ENCODE measurements around the gene ENGASE. TPM values are rescaled to one million over a fixed set of nuclear protein-coding genes. Genes with fewer than 3 reads are reported as not detected.
A peak's percentile ranks its signal among the peaks of the same experiment; 100 is the strongest.

Gene ENGASE
- total RNA-seq, 1 experiment from 2014 or later, result 58.0 TPM

DNA sequence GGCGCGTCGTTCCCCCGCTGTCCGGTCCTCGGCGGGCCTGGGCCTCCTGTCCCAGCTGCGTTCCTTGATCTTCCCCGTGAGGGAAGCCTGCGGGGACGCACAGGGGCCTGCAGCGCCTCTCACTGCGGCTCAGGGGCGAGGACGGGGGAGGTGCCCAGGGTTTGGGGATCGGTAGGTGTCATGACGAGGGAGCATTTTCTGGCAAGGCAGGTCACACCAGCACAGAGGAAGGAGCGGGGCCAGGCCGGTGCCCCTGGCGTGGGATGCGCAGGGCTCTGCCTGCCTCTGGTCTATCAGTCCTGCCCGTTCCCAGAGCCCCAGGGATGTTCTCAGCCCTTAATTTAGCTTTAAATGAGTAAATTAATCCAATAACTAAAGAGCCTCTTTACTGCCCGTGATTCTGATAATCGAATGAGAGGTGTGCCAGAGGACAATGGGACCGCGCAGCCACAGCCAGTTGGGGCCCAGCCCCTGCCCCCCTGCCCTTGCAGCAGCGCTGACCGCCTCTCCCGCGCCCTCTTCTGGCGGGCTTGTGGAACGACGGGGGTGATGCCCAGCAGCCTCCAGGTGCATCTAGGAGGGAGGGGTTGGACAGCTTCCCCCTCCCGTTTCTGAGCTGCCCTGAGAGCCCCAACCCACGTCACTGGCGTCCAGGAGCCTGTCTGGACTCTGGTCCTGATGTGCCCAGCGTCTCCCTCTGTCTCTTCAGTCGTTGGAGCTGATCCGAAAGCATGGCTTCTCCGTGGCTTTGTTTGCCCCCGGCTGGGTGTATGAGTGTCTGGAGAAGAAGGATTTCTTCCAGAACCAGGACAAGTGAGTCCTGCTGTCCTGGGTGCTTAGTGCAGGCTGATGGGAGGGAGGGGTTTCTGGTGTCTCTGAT is 7.9 kb downstream of the ENGASE start:
- CTCF ChIA-PET, result no interaction called here
- Mint-ChIP-seq H3K4me3 (ENCODE audit: low read depth, unreplicated experiment) (no peak overlapping the region), H3K27me3 (ENCODE audit: unreplicated experiment) (no peaks in the 10 kb centered on the region), H3K36me3 (ENCODE audit: insufficient read depth, unreplicated experiment) (peaks cover 33% of the 10 kb centered on the region), H3K27ac (ENCODE audit: unreplicated experiment) (no peak overlapping the region), H3K9me3 (ENCODE audit: low read depth, unreplicated experiment) (no peaks in the 10 kb centered on the region), H3K4me1 (ENCODE audit: low read depth, unreplicated experiment) (no peaks in the 10 kb centered on the region)
- peak; percentile 56 for DNase-seq
- TF ChIP-seq, protein P1, sequence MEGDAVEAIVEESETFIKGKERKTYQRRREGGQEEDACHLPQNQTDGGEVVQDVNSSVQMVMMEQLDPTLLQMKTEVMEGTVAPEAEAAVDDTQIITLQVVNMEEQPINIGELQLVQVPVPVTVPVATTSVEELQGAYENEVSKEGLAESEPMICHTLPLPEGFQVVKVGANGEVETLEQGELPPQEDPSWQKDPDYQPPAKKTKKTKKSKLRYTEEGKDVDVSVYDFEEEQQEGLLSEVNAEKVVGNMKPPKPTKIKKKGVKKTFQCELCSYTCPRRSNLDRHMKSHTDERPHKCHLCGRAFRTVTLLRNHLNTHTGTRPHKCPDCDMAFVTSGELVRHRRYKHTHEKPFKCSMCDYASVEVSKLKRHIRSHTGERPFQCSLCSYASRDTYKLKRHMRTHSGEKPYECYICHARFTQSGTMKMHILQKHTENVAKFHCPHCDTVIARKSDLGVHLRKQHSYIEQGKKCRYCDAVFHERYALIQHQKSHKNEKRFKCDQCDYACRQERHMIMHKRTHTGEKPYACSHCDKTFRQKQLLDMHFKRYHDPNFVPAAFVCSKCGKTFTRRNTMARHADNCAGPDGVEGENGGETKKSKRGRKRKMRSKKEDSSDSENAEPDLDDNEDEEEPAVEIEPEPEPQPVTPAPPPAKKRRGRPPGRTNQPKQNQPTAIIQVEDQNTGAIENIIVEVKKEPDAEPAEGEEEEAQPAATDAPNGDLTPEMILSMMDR (IDR thresholded peaks at IDR 0.05; ENCODE audit: unreplicated experiment), result peak; percentile 90
- intact Hi-C loops (cut with micrococcal nuclease; ENCODE audit: unreplicated experiment), result no loop called here
- BruUV-seq (replicated peaks), result no TSS peak

DNA sequence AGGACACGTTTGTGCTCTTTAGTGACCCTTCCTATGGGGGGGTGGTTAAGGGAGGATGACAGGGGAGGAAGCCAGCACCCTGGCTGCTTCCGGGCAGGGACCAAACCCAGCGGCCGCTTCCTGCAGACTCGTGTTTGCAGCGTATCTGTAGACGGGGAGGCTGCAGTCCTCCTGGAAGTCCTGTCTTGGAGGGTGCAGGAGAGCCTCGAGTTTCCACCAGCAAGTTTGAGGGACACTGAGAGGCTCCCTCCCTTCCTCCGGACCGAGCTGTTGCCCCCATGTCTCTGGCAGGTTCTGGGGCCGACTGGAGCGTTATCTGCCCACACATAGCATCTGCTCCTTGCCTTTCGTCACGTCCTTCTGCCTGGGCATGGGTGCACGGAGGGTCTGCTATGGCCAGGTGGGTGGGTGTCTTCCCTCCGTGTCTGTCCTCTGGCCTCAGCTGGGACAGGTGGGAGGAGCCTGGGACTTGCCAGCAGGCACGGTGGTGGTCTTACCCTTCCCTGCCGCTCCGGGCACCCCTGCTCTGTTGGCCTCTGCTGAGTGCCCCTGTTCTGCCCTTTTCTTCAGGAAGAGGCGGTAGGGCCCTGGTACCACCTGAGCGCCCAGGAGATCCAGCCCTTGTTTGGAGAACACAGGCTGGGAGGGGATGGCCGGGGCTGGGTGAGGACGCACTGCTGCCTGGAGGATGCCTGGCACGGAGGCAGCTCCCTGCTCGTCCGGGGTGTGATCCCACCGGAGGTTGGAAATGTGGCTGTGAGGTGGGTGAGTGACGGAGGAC is 8.8 kb downstream of the ENGASE start:
- TF ChIP-seq, protein P1 (IDR thresholded peaks at IDR 0.05; ENCODE audit: unreplicated experiment), result no peak
- no peaks in the 10 kb centered on the region for H3K27me3 Mint-ChIP-seq (ENCODE audit: unreplicated experiment)
- H3K36me3 Mint-ChIP-seq (ENCODE audit: insufficient read depth, unreplicated experiment), result peaks cover 37% of the 10 kb centered on the region
- DNase-seq, result no peak
- no peak overlapping the region for H3K4me3 Mint-ChIP-seq (ENCODE audit: low read depth, unreplicated experiment)
- no peak overlapping the region for H3K27ac Mint-ChIP-seq (ENCODE audit: unreplicated experiment)
- intact Hi-C loops (cut with micrococcal nuclease; ENCODE audit: unreplicated experiment), result no loop called here
- BruUV-seq (replicated peaks), result no TSS peak
- no peaks in the 10 kb centered on the region for H3K4me1 Mint-ChIP-seq (ENCODE audit: low read depth, unreplicated experiment)
- CTCF ChIA-PET, result no interaction called here
- H3K9me3 Mint-ChIP-seq (ENCODE audit: low read depth, unreplicated experiment), result no peaks in the 10 kb centered on the region

DNA sequence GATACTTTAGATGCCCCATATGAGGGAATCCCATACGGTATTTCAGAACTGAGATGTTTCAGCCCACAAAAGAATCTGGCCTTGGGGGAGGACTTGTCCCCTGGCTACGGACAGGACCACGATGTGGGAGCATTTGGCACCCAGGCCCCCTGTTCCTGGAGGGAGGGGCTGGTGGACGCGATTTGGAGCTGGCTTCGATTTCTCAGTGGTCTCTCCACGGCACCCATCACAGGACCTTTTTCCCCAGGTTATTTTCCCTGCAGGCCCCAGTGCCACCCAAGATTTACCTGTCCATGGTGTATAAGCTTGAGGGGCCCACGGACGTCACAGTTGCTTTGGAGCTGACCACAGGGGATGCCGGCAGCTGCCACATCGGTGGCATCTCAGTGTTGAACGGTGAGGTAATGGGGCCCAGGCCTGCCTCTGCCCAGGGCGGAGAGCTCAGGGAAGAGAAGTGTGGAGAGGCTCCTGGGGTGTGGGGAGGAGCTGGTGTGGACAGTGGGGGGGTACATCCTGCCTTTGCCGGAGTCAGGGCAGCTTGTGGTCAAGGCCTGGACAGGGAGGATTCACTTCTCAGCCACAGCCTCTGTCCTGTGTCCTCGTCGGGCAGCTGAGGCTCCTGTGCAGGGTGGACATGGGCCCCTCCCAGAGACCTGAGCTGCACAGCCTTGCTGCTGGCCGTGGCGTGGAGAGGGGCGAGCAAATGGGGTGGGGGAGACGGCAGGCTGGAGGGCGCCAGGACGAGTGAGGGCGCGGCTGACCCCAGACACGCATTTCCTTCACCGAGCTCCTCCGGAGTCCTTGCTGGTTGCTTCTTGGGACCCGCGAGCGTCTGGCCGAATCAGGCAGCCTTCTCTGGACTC is 9.9 kb downstream of the ENGASE start:
- intact Hi-C loops (cut with micrococcal nuclease; ENCODE audit: unreplicated experiment), result no loop called here
- peaks cover 34% of the 10 kb centered on the region for H3K36me3 Mint-ChIP-seq (ENCODE audit: insufficient read depth, unreplicated experiment)
- no TSS peak for BruUV-seq (replicated peaks)
- no peaks in the 10 kb centered on the region for H3K4me1 Mint-ChIP-seq (ENCODE audit: low read depth, unreplicated experiment)
- no peak for DNase-seq
- no peaks in the 10 kb centered on the region for H3K27me3 Mint-ChIP-seq (ENCODE audit: unreplicated experiment)
- CTCF ChIA-PET, result interaction anchor here (1.0 kb wide), 1 partner anchor 10 kb away, joined by 4 read pairs; the partner anchor contains the start of gene ENGASE
- no peaks in the 10 kb centered on the region for H3K9me3 Mint-ChIP-seq (ENCODE audit: low read depth, unreplicated experiment)
- H3K27ac Mint-ChIP-seq (ENCODE audit: unreplicated experiment), result no peak overlapping the region
- TF ChIP-seq, protein P1 (IDR thresholded peaks at IDR 0.05; ENCODE audit: unreplicated experiment), result no peak
- no peak overlapping the region for H3K4me3 Mint-ChIP-seq (ENCODE audit: low read depth, unreplicated experiment)
